Activated naive CD8-positive, alpha-beta T cell treated with anti-CD3 and anti-CD28 coated beads, Interleukin-2, amount 50 U/mL, for 24 hours (primary cell): ENCODE results near the gene L1CAM.
A peak's percentile ranks its signal among the peaks of the same experiment; 100 is the strongest.

Experiments used
- ATAC-seq: fragments of 150-1000 bp; cut with Tn5 transposase; one replicate; pipeline ENCODE4 v1.10.0; 2021
- DNase-seq: peaks from one replicate; pipeline ENCODE4 v3.0.0; 2021
- H3K27ac Mint-ChIP-seq: one replicate; pipeline ENCODE4 v1.8.0; 2021; ENCODE audit warnings: mild to moderate bottlenecking, mixed read lengths
- H3K27me3 Mint-ChIP-seq: one replicate; pipeline ENCODE4 v1.8.0; 2021; ENCODE audit warnings: mixed read lengths
- H3K36me3 Mint-ChIP-seq: one replicate; pipeline ENCODE4 v1.8.0; 2021; ENCODE audit warnings: low read depth, mixed read lengths
- H3K4me1 Mint-ChIP-seq: one replicate; pipeline ENCODE4 v1.8.0; 2021; ENCODE audit warnings: mixed read lengths
- H3K4me3 Mint-ChIP-seq: one replicate; pipeline ENCODE4 v1.8.0; 2021; ENCODE audit warnings: mild to moderate bottlenecking, moderate library complexity, mixed read lengths
- H3K9me3 Mint-ChIP-seq: one replicate; pipeline ENCODE4 v1.8.0; 2021; ENCODE audit warnings: mixed read lengths

Gene L1CAM

GRCh38 chrX:153926858-153927671, 41.1 kb upstream of the L1CAM start:
- Mint-ChIP-seq H3K9me3 (no peaks in the 10 kb centered on the region), H3K4me1 (peaks cover 35% of the 10 kb centered on the region), H3K27me3 (no peaks in the 10 kb centered on the region), H3K4me3 (peak overlapping the region; percentile 84), H3K27ac (peak overlapping the region; percentile 93), H3K36me3 (peaks cover 14% of the 10 kb centered on the region)
- DNase-seq, result peak; percentile 72
- peak; percentile 42 for ATAC-seq

GRCh38 chrX:153926552-153926857, 40.5 kb upstream of the L1CAM start:
- peaks cover 14% of the 10 kb centered on the region for H3K36me3 Mint-ChIP-seq
- H3K27me3 Mint-ChIP-seq, result no peaks in the 10 kb centered on the region
- H3K9me3 Mint-ChIP-seq, result no peaks in the 10 kb centered on the region
- ATAC-seq, result no peak
- H3K4me1 Mint-ChIP-seq, result peaks cover 34% of the 10 kb centered on the region
- peak overlapping the region; percentile 84 for H3K4me3 Mint-ChIP-seq
- H3K27ac Mint-ChIP-seq, result peak overlapping the region; percentile 93
- no peak for DNase-seq

GRCh38 chrX:153925739-153926551, 40.0 kb upstream of the L1CAM start, which contains the start of gene ARHGAP4:
Gene ARHGAP4, minus strand, starts transcription at chrX:153926264. Its CDS starts 62 bp downstream, at chrX:153926202.
- H3K4me3 Mint-ChIP-seq, result peak within 1 kb of the TSS; percentile 90
- peak within 1 kb of the TSS; percentile 96 for H3K27ac Mint-ChIP-seq
- DNase-seq (peak; percentile 60), ATAC-seq (peak; percentile 5)
- H3K36me3 Mint-ChIP-seq, result peaks cover 14% of the 10 kb centered on the region
- H3K9me3 Mint-ChIP-seq, result no peaks in the 10 kb centered on the region
- peaks cover 32% of the 10 kb centered on the region for H3K4me1 Mint-ChIP-seq
- H3K27me3 Mint-ChIP-seq, result no peaks in the 10 kb centered on the region

- ATAC-seq, result no peak
- Mint-ChIP-seq H3K27me3 (no peaks in the 10 kb centered on the region), H3K9me3 (no peaks in the 10 kb centered on the region), H3K4me3 (peak overlapping the region; percentile 90), H3K36me3 (peaks cover 13% of the 10 kb centered on the region), H3K27ac (peak overlapping the region; percentile 96), H3K4me1 (peaks cover 29% of the 10 kb centered on the region)
- DNase-seq, result no peak
These were observed 39.4 kb upstream of the L1CAM start for GRCh38 chrX:153925387-153925738.

GRCh38 chrX:153924149-153924861, 38.3 kb upstream of the L1CAM start:
- peak overlapping the region; percentile 96 for H3K27ac Mint-ChIP-seq
- no peak for DNase-seq
- H3K4me3 Mint-ChIP-seq, result peak overlapping the region; percentile 90
- no peaks in the 10 kb centered on the region for H3K9me3 Mint-ChIP-seq
- no peak for ATAC-seq
- H3K36me3 Mint-ChIP-seq, result peaks cover 17% of the 10 kb centered on the region
- no peaks in the 10 kb centered on the region for H3K27me3 Mint-ChIP-seq
- H3K4me1 Mint-ChIP-seq, result peaks cover 30% of the 10 kb centered on the region

GRCh38 chrX:153922932-153923857, 37.2 kb upstream of the L1CAM start:
- Mint-ChIP-seq H3K4me3 (peak overlapping the region; percentile 90), H3K36me3 (peaks cover 12% of the 10 kb centered on the region), H3K27ac (peak overlapping the region; percentile 96), H3K27me3 (no peaks in the 10 kb centered on the region), H3K4me1 (peaks cover 21% of the 10 kb centered on the region), H3K9me3 (no peaks in the 10 kb centered on the region)
- DNase-seq (no peak), ATAC-seq (no peak)

- H3K27ac Mint-ChIP-seq, result peak overlapping the region; percentile 76
- peaks cover 21% of the 10 kb centered on the region for H3K4me1 Mint-ChIP-seq
- no peaks in the 10 kb centered on the region for H3K27me3 Mint-ChIP-seq
- H3K36me3 Mint-ChIP-seq, result peaks cover 18% of the 10 kb centered on the region
- ATAC-seq (no peak), DNase-seq (no peak)
- H3K4me3 Mint-ChIP-seq, result peak overlapping the region; percentile 90
- H3K9me3 Mint-ChIP-seq, result no peaks in the 10 kb centered on the region
These were observed 35.8 kb upstream of the L1CAM start for GRCh38 chrX:153921511-153922446.

- Mint-ChIP-seq H3K4me1 (peaks cover 21% of the 10 kb centered on the region), H3K27me3 (no peaks in the 10 kb centered on the region), H3K9me3 (no peaks in the 10 kb centered on the region), H3K27ac (no peak overlapping the region), H3K4me3 (no peak overlapping the region), H3K36me3 (peaks cover 19% of the 10 kb centered on the region)
- ATAC-seq (no peak), DNase-seq (no peak)
These were observed 35.1 kb upstream of the L1CAM start for GRCh38 chrX:153921070-153921469.

- no peak for DNase-seq
- Mint-ChIP-seq H3K27me3 (no peaks in the 10 kb centered on the region), H3K9me3 (no peaks in the 10 kb centered on the region), H3K4me3 (no peak overlapping the region), H3K36me3 (peaks cover 24% of the 10 kb centered on the region), H3K4me1 (peaks cover 21% of the 10 kb centered on the region), H3K27ac (no peak overlapping the region)
- no peak for ATAC-seq
These were observed 34.6 kb upstream of the L1CAM start for GRCh38 chrX:153920546-153920945.

- peaks cover 20% of the 10 kb centered on the region for H3K4me1 Mint-ChIP-seq
- no peak for DNase-seq
- no peaks in the 10 kb centered on the region for H3K27me3 Mint-ChIP-seq
- H3K36me3 Mint-ChIP-seq, result peaks cover 28% of the 10 kb centered on the region
- H3K27ac Mint-ChIP-seq, result no peak overlapping the region
- no peaks in the 10 kb centered on the region for H3K9me3 Mint-ChIP-seq
- ATAC-seq, result no peak
- H3K4me3 Mint-ChIP-seq, result no peak overlapping the region
These were observed 33.3 kb upstream of the L1CAM start for GRCh38 chrX:153919281-153919680.

GRCh38 chrX:153917869-153918268, 31.9 kb upstream of the L1CAM start:
- Mint-ChIP-seq H3K27me3 (no peaks in the 10 kb centered on the region), H3K36me3 (peaks cover 23% of the 10 kb centered on the region), H3K27ac (no peak overlapping the region), H3K4me1 (peaks cover 11% of the 10 kb centered on the region), H3K9me3 (no peaks in the 10 kb centered on the region), H3K4me3 (no peak overlapping the region)
- DNase-seq (no peak), ATAC-seq (no peak)

GRCh38 chrX:153913701-153914100, 27.7 kb upstream of the L1CAM start:
- H3K9me3 Mint-ChIP-seq, result no peaks in the 10 kb centered on the region
- DNase-seq (no peak), ATAC-seq (no peak)
- no peak overlapping the region for H3K27ac Mint-ChIP-seq
- H3K4me1 Mint-ChIP-seq, result peaks cover 4% of the 10 kb centered on the region
- H3K4me3 Mint-ChIP-seq, result no peak overlapping the region
- H3K27me3 Mint-ChIP-seq, result no peaks in the 10 kb centered on the region
- peaks cover 22% of the 10 kb centered on the region for H3K36me3 Mint-ChIP-seq

- H3K4me3 Mint-ChIP-seq, result no peak overlapping the region
- H3K9me3 Mint-ChIP-seq, result no peaks in the 10 kb centered on the region
- no peak overlapping the region for H3K27ac Mint-ChIP-seq
- H3K27me3 Mint-ChIP-seq, result no peaks in the 10 kb centered on the region
- peaks cover 22% of the 10 kb centered on the region for H3K36me3 Mint-ChIP-seq
- peaks cover 4% of the 10 kb centered on the region for H3K4me1 Mint-ChIP-seq
- ATAC-seq, result no peak
- no peak for DNase-seq
These were observed 27.2 kb upstream of the L1CAM start for GRCh38 chrX:153913211-153913610.
